GM23338 (cell line): ENCODE data around the gene ZBTB20. TPM values are rescaled to one million over a fixed set of nuclear protein-coding genes. Genes with fewer than 3 reads are reported as not detected.

Experiments
- CREB1 ChIP-seq: fragments of 250-450 bp; sonication (Bioruptor Pico); IDR thresholded peaks from 2 replicates; pipeline ENCODE4 v1.5.0; 2020; ENCODE audit warnings: low read depth, mild to moderate bottlenecking, moderate library complexity
- CTCF ChIP-seq, 2 experiments: fragments of 200-600 bp in 1 of 2; sonication (generic) in 1 of 2; conservative IDR thresholded peaks; 2 replicates each; pipeline versions ENCODE4 v1.5.1 to v1.6.1; 2016 to 2017; ENCODE audit warnings: antibody characterized with exemption in 2 of 2, low read depth in 2 of 2, mild to moderate bottlenecking in 2 of 2, moderate library complexity in 1 of 2
- EZH2 ChIP-seq: fragments of 200-600 bp; sonication (generic); IDR thresholded peaks from one replicate; pipeline ENCODE4 v1.8.0; 2017; ENCODE audit warnings: antibody characterized with exemption, mild to moderate bottlenecking, low read depth; ENCODE audit not compliant: unreplicated experiment
- EZH2phosphoT487 ChIP-seq: fragments of 200-600 bp; sonication (generic); IDR thresholded peaks from one replicate; pipeline ENCODE4 v1.8.1; 2018; ENCODE audit warnings: antibody characterized with exemption; ENCODE audit not compliant: unreplicated experiment
- JUNB ChIP-seq: IDR thresholded peaks from one replicate; pipeline ENCODE4 v1.6.1; 2016; ENCODE audit warnings: antibody characterized with exemption; ENCODE audit not compliant: unreplicated experiment
- NANOG ChIP-seq: IDR thresholded peaks from 2 replicates; pipeline ENCODE4 v1.6.1; 2016; ENCODE audit warnings: antibody characterized with exemption, borderline replicate concordance
- POLR2AphosphoS5 ChIP-seq: IDR thresholded peaks from 2 replicates; pipeline ENCODE4 v1.6.1; 2016; ENCODE audit warnings: antibody characterized with exemption, low read depth
- STAT1 ChIP-seq: IDR thresholded peaks from one replicate; pipeline ENCODE4 v1.6.1; 2016; ENCODE audit warnings: antibody characterized with exemption; ENCODE audit not compliant: unreplicated experiment
- ZNF114 ChIP-seq: fragments of 250-450 bp; sonication (Bioruptor Pico); IDR thresholded peaks from 2 replicates; pipeline ENCODE4 v1.5.0; 2020; ENCODE audit warnings: mild to moderate bottlenecking, moderate library complexity
- polyA plus RNA-seq: library from polyadenylated mRNA; unstranded; fragments of >200 nt; fragmentation: Nextera tagmentation; extraction: Ambion mirVana; gene quantifications from 2 replicates; pipeline ENCODE4 v1.2.1, GENCODE V29; 2016
- total RNA-seq: library from RNA; depleted of rRNA; stranded (reverse); fragments of >200 nt; shearing (Covaris generic); gene quantifications from 2 replicates; pipeline ENCODE4 v1.2.3, GENCODE V29; 2014
- TF ChIP-seq, protein P1 (sequence below): fragments of 250-450 bp; sonication (Bioruptor Pico); IDR thresholded peaks from 2 replicates; pipeline ENCODE4 v1.5.0; 2020; ENCODE audit warnings: mild to moderate bottlenecking, moderate library complexity
- TF ChIP-seq, protein P2 (sequence below): IDR thresholded peaks from one replicate; pipeline ENCODE4 v1.6.1; 2018; ENCODE audit warnings: antibody characterized with exemption; ENCODE audit not compliant: unreplicated experiment

ZBTB20 gene
- total and polyA plus RNA-seq, 2 experiments from 2014 or later, result 2.0 to 3.3 TPM

GRCh38 chr3:114364806-114365654 lies 782.1 kb downstream of the ZBTB20 start (continued):
- TF ChIP-seq, protein P1, sequence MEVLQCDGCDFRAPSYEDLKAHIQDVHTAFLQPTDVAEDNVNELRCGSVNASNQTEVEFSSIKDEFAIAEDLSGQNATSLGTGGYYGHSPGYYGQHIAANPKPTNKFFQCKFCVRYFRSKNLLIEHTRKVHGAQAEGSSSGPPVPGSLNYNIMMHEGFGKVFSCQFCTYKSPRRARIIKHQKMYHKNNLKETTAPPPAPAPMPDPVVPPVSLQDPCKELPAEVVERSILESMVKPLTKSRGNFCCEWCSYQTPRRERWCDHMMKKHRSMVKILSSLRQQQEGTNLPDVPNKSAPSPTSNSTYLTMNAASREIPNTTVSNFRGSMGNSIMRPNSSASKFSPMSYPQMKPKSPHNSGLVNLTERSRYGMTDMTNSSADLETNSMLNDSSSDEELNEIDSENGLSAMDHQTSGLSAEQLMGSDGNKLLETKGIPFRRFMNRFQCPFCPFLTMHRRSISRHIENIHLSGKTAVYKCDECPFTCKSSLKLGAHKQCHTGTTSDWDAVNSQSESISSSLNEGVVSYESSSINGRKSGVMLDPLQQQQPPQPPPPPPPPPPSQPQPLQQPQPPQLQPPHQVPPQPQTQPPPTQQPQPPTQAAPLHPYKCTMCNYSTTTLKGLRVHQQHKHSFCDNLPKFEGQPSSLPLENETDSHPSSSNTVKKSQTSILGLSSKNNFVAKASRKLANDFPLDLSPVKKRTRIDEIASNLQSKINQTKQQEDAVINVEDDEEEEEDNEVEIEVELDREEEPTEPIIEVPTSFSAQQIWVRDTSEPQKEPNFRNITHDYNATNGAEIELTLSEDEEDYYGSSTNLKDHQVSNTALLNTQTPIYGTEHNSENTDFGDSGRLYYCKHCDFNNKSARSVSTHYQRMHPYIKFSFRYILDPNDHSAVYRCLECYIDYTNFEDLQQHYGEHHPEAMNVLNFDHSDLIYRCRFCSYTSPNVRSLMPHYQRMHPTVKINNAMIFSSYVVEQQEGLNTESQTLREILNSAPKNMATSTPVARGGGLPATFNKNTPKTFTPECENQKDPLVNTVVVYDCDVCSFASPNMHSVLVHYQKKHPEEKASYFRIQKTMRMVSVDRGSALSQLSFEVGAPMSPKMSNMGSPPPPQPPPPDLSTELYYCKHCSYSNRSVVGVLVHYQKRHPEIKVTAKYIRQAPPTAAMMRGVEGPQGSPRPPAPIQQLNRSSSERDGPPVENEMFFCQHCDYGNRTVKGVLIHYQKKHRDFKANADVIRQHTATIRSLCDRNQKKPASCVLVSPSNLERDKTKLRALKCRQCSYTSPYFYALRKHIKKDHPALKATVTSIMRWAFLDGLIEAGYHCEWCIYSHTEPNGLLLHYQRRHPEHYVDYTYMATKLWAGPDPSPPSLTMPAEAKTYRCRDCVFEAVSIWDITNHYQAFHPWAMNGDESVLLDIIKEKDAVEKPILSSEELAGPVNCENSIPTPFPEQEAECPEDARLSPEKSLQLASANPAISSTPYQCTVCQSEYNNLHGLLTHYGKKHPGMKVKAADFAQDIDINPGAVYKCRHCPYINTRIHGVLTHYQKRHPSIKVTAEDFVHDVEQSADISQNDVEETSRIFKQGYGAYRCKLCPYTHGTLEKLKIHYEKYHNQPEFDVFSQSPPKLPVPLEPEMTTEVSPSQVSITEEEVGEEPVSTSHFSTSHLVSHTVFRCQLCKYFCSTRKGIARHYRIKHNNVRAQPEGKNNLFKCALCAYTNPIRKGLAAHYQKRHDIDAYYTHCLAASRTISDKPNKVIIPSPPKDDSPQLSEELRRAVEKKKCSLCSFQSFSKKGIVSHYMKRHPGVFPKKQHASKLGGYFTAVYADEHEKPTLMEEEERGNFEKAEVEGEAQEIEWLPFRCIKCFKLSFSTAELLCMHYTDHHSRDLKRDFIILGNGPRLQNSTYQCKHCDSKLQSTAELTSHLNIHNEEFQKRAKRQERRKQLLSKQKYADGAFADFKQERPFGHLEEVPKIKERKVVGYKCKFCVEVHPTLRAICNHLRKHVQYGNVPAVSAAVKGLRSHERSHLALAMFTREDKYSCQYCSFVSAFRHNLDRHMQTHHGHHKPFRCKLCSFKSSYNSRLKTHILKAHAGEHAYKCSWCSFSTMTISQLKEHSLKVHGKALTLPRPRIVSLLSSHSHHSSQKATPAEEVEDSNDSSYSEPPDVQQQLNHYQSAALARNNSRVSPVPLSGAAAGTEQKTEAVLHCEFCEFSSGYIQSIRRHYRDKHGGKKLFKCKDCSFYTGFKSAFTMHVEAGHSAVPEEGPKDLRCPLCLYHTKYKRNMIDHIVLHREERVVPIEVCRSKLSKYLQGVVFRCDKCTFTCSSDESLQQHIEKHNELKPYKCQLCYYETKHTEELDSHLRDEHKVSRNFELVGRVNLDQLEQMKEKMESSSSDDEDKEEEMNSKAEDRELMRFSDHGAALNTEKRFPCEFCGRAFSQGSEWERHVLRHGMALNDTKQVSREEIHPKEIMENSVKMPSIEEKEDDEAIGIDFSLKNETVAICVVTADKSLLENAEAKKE (CRISPR knock-in tag), result no peak
- no peak for TF ChIP-seq EZH2
- no peak for TF ChIP-seq ZNF114
- no peak for TF ChIP-seq EZH2phosphoT487
- no peak for TF ChIP-seq JUNB
- TF ChIP-seq NANOG, result no peak
- no peak for TF ChIP-seq POLR2AphosphoS5
- TF ChIP-seq CTCF (conservative IDR thresholded peaks at IDR 0.05; ENCODE audit: low read depth in 2 of 2), result no peak
- TF ChIP-seq CREB1, result no peak
- no peak for TF ChIP-seq STAT1
- TF ChIP-seq, protein P2, sequence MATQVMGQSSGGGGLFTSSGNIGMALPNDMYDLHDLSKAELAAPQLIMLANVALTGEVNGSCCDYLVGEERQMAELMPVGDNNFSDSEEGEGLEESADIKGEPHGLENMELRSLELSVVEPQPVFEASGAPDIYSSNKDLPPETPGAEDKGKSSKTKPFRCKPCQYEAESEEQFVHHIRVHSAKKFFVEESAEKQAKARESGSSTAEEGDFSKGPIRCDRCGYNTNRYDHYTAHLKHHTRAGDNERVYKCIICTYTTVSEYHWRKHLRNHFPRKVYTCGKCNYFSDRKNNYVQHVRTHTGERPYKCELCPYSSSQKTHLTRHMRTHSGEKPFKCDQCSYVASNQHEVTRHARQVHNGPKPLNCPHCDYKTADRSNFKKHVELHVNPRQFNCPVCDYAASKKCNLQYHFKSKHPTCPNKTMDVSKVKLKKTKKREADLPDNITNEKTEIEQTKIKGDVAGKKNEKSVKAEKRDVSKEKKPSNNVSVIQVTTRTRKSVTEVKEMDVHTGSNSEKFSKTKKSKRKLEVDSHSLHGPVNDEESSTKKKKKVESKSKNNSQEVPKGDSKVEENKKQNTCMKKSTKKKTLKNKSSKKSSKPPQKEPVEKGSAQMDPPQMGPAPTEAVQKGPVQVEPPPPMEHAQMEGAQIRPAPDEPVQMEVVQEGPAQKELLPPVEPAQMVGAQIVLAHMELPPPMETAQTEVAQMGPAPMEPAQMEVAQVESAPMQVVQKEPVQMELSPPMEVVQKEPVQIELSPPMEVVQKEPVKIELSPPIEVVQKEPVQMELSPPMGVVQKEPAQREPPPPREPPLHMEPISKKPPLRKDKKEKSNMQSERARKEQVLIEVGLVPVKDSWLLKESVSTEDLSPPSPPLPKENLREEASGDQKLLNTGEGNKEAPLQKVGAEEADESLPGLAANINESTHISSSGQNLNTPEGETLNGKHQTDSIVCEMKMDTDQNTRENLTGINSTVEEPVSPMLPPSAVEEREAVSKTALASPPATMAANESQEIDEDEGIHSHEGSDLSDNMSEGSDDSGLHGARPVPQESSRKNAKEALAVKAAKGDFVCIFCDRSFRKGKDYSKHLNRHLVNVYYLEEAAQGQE, result no peak
